ENCODE results near the gene EPHA4.

The EPHA4 gene

DNA sequence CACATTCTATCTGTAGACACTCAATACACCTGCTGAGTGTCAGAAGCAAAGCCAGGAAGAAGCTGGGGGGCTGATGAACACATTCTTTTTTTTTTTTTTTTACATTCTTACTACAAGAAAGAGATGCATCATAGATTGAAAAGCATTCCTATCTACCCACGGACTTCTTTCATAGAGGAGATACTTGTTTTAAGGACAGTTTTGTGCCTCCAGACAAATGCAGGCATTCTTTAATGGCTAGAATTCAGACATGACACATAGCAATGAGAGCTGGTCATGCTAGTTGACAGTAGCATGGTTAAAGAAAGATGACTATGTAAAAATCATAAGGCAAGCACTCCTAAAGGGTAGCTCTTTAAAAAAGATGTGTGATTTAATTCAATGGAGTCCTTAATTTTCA lies 110.2 kb downstream of the EPHA4 start:
- no peak for DNase-seq (ENCODE audit: low spot score)
- TF ChIP-seq, protein P1, sequence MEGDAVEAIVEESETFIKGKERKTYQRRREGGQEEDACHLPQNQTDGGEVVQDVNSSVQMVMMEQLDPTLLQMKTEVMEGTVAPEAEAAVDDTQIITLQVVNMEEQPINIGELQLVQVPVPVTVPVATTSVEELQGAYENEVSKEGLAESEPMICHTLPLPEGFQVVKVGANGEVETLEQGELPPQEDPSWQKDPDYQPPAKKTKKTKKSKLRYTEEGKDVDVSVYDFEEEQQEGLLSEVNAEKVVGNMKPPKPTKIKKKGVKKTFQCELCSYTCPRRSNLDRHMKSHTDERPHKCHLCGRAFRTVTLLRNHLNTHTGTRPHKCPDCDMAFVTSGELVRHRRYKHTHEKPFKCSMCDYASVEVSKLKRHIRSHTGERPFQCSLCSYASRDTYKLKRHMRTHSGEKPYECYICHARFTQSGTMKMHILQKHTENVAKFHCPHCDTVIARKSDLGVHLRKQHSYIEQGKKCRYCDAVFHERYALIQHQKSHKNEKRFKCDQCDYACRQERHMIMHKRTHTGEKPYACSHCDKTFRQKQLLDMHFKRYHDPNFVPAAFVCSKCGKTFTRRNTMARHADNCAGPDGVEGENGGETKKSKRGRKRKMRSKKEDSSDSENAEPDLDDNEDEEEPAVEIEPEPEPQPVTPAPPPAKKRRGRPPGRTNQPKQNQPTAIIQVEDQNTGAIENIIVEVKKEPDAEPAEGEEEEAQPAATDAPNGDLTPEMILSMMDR (IDR thresholded peaks at IDR 0.05; ENCODE audit: extremely low read depth, missing control alignments) = no peak

- DNase-seq (ENCODE audit: low spot score) = no peak
- TF ChIP-seq, protein P1 (IDR thresholded peaks at IDR 0.05; ENCODE audit: extremely low read depth, missing control alignments) = no peak
These were observed 112.0 kb downstream of the EPHA4 start for GRCh38 chr2:221460136-221460535.

GRCh38 chr2:221458578-221458977 lies 113.5 kb downstream of the EPHA4 start:
- TF ChIP-seq, protein P1 (IDR thresholded peaks at IDR 0.05; ENCODE audit: extremely low read depth, missing control alignments) = no peak
- no peak for DNase-seq (ENCODE audit: low spot score)

DNA sequence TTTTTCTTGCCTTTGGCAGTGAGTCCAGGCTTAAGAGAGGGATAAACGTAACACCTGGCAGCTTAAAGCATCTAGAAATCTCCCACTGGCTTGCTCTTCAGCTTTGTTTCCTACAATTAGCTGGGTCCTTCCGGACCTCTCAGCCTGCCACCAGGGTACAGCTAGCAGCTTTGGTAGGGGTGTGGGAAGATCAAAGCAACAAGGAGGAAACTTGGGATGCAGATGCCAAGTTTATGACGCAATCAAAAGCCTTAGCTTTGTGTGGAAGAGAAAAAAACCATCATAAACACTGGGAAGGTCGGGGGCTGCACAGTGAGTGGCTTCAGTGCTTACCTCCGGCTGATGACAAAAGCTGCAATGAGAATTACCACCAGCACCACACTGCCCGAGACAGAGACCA lies 116.9 kb downstream of the EPHA4 start:
- TF ChIP-seq, protein P1 (IDR thresholded peaks at IDR 0.05; ENCODE audit: extremely low read depth, missing control alignments) = no peak
- DNase-seq (ENCODE audit: low spot score) = no peak

DNA sequence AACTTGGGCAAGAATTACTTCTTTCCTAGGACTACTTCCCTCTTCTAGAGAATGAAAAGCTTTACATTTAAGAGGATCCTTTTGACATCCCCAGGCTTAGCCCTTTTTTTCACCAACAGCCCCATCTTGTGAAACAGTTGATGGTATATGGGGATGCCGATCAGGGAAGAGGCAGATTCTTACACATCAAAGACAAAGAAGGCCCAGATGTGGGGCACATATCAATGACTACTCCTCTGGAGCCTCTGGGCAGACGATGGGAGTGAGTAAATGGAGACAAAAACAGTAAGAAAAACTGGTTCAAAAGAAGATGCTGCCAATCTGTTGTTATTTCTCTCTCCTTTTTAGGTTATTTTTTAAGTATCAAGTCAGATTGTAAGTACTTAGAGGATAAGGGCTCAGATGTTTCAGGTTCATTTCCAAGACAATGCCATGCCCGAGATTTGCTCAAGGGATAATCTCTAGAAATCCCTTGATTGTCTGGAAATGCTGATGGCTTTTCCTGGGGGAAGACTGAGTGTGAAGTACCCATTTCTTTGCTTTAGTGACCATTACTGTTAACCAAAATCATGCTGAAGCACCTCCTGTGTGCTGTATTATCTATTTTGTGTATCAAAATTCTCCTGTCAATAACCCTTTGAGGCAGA lies 117.5 kb downstream of the EPHA4 start:
- TF ChIP-seq, protein P1 (IDR thresholded peaks at IDR 0.05; ENCODE audit: extremely low read depth, missing control alignments) = no peak
- DNase-seq (ENCODE audit: low spot score) = no peak

- TF ChIP-seq, protein P1 (IDR thresholded peaks at IDR 0.05; ENCODE audit: extremely low read depth, missing control alignments) = no peak
- no peak for DNase-seq (ENCODE audit: low spot score)
These were observed 120.0 kb downstream of the EPHA4 start for GRCh38 chr2:221451862-221452788.

DNA sequence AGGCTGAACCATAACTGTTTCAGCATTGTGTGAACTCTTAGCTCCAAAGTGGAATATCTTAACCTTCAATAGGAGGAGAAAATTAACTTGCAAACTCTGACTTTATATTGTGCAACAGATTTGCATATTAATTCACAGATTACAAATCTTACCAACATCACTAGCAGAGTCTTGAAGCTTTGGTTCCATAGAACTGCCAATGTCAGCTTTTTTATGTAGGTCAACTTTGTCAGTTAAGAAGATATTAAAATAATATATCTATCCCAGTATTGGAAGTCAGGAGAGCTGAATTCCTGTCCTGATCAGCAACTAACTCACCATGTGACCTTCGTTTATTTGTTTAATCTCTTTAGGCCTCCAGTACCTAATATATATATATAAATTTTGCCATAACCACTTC lies 121.8 kb downstream of the EPHA4 start:
- DNase-seq (ENCODE audit: low spot score) = no peak
- TF ChIP-seq, protein P1 (IDR thresholded peaks at IDR 0.05; ENCODE audit: extremely low read depth, missing control alignments) = no peak
